ENCODE results near the gene MON1A.
A peak's percentile ranks its signal among the peaks of the same experiment; 100 is the strongest.

The MON1A gene

GRCh38 chr3:49886922-49887265 is 42.7 kb downstream of the MON1A start:
- no peak for DNase-seq

- no peak for DNase-seq
Observed at GRCh38 chr3:49883998-49884397, 45.6 kb downstream of the MON1A start.

- no peak for DNase-seq
Observed at GRCh38 chr3:49882166-49882565, 47.4 kb downstream of the MON1A start.

GRCh38 chr3:49880581-49881315 is 48.9 kb downstream of the MON1A start:
- DNase-seq: peak; percentile 59

- no peak for DNase-seq
Observed at GRCh38 chr3:49879721-49880120, 49.9 kb downstream of the MON1A start.

- no peak for DNase-seq
Observed at GRCh38 chr3:49878686-49879085, 50.9 kb downstream of the MON1A start.

GRCh38 chr3:49877716-49878115 is 51.9 kb downstream of the MON1A start:
- DNase-seq: peak; percentile 60

- DNase-seq: no peak
Observed at GRCh38 chr3:49876567-49876966, 53.0 kb downstream of the MON1A start.

GRCh38 chr3:49873623-49874022 is 56.0 kb downstream of the MON1A start:
- no peak for DNase-seq

GRCh38 chr3:49872801-49873281 is 56.8 kb downstream of the MON1A start:
- DNase-seq: no peak

- DNase-seq: no peak
Observed at GRCh38 chr3:49871531-49872153, 58.0 kb downstream of the MON1A start.

GRCh38 chr3:49869525-49870126 is 60.0 kb downstream of the MON1A start, which contains the start of gene CAMKV:
Gene CAMKV (minus strand): TSS chr3:49869906. CDS start chr3:49862388, 7,518 bp downstream.
- DNase-seq: peak; percentile 48

- peak; percentile 19 for DNase-seq
Observed at GRCh38 chr3:49868862-49869466, 60.6 kb downstream of the MON1A start.

- DNase-seq: no peak
Observed at GRCh38 chr3:49867871-49868321, 61.7 kb downstream of the MON1A start.

GRCh38 chr3:49867400-49867799 is 62.2 kb downstream of the MON1A start:
- DNase-seq: no peak

- no peak for DNase-seq
Observed at GRCh38 chr3:49865198-49865784, 64.3 kb downstream of the MON1A start.

- DNase-seq: no peak
Observed at GRCh38 chr3:49864505-49864904, 65.1 kb downstream of the MON1A start.

- no peak for DNase-seq
Observed at GRCh38 chr3:49859576-49860305, 69.9 kb downstream of the MON1A start.
